Measurements from ENCODE around the gene DNAH10.

Gene DNAH10

DNA sequence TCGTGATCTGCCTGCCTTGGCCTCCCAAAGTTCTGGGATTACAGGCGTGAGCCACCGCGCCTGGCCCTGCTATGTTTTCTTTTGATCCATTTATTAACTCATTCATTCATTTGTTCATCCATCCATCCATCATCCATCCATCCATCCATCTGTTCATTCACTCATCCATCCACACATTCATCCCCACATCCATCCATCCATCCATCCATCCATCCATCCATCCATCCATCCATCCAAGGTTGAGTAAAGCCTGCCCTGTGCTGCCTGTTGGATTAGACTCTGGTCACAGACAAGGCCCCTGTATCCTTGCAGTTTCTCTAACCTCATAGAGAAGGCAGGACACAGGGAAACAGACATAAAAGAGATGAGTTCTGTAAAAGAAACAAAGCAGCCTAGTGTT, 44.9 kb downstream of the DNAH10 start:
- no peak overlapping the region for H3K4me3 ChIP-seq (ENCODE audit: low read depth, low read length)
- TF ChIP-seq, protein P1, sequence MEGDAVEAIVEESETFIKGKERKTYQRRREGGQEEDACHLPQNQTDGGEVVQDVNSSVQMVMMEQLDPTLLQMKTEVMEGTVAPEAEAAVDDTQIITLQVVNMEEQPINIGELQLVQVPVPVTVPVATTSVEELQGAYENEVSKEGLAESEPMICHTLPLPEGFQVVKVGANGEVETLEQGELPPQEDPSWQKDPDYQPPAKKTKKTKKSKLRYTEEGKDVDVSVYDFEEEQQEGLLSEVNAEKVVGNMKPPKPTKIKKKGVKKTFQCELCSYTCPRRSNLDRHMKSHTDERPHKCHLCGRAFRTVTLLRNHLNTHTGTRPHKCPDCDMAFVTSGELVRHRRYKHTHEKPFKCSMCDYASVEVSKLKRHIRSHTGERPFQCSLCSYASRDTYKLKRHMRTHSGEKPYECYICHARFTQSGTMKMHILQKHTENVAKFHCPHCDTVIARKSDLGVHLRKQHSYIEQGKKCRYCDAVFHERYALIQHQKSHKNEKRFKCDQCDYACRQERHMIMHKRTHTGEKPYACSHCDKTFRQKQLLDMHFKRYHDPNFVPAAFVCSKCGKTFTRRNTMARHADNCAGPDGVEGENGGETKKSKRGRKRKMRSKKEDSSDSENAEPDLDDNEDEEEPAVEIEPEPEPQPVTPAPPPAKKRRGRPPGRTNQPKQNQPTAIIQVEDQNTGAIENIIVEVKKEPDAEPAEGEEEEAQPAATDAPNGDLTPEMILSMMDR (IDR thresholded peaks at IDR 0.05; ENCODE audit: borderline replicate concordance, insufficient read depth, low read depth, low read length) = no peak

DNA sequence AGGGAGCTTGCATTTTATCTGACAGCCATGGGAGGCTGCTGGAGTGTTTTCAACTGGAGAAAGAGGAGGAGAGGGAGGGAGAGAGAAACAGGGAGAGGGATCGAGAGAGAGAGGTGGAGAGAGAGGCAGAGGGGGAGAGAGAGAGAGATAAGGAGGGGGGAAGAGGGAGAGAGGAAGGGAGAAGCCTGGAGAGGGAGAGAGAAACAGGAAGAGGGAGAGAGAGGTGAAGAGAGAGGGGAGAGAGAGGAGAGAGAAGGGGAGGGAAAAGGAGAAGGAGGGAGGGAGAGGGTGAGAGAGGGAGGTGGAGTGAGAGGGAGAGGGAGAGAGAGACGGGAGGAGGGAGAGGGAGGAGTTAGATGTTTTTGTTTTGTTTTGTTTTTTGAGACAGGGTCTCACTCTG, 45.6 kb downstream of the DNAH10 start:
- TF ChIP-seq, protein P1 (IDR thresholded peaks at IDR 0.05; ENCODE audit: borderline replicate concordance, insufficient read depth, low read depth, low read length) = no peak
- no peak overlapping the region for H3K4me3 ChIP-seq (ENCODE audit: low read depth, low read length)

DNA sequence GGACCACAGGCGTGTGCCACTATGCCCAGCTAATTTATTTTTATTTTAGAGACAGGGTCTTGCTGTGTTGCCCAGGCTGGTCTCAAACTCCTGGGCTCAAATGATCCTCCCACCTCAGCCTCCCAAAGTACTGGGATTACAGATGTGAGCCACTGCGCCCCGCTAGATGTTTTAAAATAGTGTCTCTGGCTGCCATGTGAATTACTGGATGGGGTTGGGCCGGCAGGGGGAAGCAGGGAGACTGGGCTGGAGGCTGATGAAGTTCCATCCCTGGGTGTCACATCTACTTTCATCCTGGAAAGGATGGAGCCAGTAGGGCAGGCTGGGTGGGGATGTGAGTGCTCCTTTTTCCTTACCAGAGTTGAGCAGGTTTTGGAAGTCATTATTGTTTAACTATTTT, 46.1 kb downstream of the DNAH10 start:
- TF ChIP-seq, protein P1 (IDR thresholded peaks at IDR 0.05; ENCODE audit: borderline replicate concordance, insufficient read depth, low read depth, low read length) = 0 out of 2 replicates have a peak, but pooled peaks have one; percentile 3
- no peak overlapping the region for H3K4me3 ChIP-seq (ENCODE audit: low read depth, low read length)

DNA sequence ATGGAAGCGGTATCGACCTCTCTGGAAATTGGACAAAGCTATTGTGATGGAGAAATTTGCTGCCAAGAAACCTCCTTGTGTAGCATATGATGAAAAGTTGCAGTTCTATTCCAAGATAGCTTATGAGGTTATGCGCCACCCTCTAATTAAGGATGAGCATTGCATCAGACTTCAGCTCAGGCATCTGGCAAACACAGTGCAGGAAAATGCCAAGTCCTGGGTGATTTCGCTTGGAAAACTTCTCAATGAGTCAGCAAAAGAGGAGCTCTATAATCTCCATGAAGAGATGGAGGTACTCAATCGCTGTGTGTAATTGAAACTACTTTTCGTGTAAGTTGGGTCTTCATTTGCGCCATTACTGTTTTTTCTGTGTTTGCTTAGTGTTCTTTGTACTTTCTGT, 51.2 kb downstream of the DNAH10 start:
- TF ChIP-seq, protein P1 (IDR thresholded peaks at IDR 0.05; ENCODE audit: borderline replicate concordance, insufficient read depth, low read depth, low read length) = no peak

DNA sequence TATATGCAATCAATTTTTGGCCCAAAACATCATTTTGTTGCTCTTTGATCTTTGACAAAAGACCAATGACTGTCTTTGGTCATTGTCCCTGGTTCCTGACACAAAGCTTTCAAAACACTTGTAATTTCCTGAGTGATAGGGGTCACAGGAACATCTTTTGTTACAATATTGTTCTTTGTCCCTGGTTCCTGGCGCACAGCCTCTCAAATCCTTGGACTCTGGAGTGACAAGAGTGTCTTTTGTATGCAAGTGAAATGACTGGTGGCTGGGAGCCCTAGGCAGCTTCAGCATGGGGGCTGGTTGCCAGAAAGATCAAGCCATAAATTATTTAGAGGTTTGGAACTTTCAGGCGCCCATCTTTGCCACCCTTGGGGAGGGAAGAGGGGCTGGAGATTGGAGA, 53.9 kb downstream of the DNAH10 start:
- TF ChIP-seq, protein P1 (IDR thresholded peaks at IDR 0.05; ENCODE audit: borderline replicate concordance, insufficient read depth, low read depth, low read length) = no peak
- no peak overlapping the region for H3K4me3 ChIP-seq (ENCODE audit: low read depth, low read length)

More for the DNA sequence above, 51.2 kb downstream of the DNAH10 start:
- H3K4me3 ChIP-seq (ENCODE audit: low read depth, low read length) = no peak overlapping the region

DNA sequence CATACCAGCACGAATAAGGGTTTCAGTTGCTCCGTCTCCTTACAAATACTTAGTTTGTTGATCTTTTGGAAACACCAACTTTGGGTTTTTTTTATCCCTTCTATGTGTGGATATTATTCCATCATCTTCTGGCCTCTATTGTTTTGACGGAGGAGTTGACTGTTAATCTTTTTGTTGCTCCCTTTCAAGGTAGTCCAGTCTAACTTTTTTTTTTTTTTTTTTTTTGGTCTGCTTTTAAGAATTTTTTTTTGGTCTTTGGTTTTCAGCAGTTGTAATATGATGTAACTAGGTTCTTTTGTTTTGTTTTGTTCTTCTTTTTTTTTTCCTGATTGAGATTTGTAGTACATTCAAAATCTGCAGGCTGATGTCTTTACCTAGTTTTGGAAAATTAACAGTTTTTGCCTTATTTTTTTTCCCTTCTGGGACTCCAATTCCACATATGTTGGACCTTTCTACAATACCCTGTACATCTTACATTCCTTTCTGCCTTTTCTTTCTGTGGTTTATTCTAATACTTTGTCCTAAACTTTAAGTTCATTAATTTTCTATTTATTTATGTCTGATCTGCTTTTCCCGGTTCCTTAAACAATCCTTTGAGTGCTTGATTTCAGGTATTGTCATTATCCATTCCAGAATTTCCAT, 54.9 kb downstream of the DNAH10 start:
- TF ChIP-seq, protein P1 (IDR thresholded peaks at IDR 0.05; ENCODE audit: borderline replicate concordance, insufficient read depth, low read depth, low read length) = no peak
- no peak overlapping the region for H3K4me3 ChIP-seq (ENCODE audit: low read depth, low read length)

DNA sequence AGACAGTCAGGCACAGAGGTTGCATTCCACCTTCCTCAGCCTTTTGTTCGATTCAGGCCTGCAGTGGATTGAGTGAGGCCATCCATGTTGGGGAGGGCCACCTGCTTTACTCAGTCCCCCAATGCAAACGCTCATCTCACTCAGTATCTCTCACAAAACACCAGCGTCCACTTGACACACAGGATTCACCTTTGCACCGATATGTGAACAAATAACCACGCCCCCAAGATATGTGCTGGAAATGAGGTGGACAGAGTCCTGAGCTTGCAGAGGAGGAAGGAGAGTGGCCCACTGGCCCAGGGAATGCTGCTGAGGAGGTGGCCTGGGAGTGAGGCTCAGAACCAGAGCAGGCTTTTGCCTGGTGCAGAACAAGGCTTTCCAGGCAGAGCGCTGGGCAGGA, 60.7 kb downstream of the DNAH10 start:
- TF ChIP-seq, protein P1 (IDR thresholded peaks at IDR 0.05; ENCODE audit: borderline replicate concordance, insufficient read depth, low read depth, low read length) = no peak
- no peak overlapping the region for H3K4me3 ChIP-seq (ENCODE audit: low read depth, low read length)

All from GM12875 (cell line).